Osteoblast (primary cell): ENCODE data around the gene LGALS12. TPM values are rescaled to one million over a fixed set of nuclear protein-coding genes. Genes with fewer than 3 reads are reported as not detected.

ENCODE experiments used
- DNase-seq: peaks from one replicate; pipeline ENCODE4 v3.0.0; 2011; ENCODE audit warnings: low spot score, mixed read lengths; ENCODE audit not compliant: insufficient read length; ENCODE audit errors: missing footprints
- H2AFZ ChIP-seq: 2 replicates; pipeline ENCODE4 v1.6.0; 2011; ENCODE audit warnings: mild to moderate bottlenecking, low read length
- H3K27ac ChIP-seq: 2 replicates; pipeline ENCODE4 v1.5.1; 2011; ENCODE audit warnings: mild to moderate bottlenecking, low read depth, low read length, moderate library complexity
- H3K27me3 ChIP-seq: 2 replicates; pipeline ENCODE4 v1.6.0; 2012; ENCODE audit warnings: mild to moderate bottlenecking, control low read depth, inconsistent platforms, low read length, moderate library complexity; ENCODE audit not compliant: insufficient read depth
- H3K36me3 ChIP-seq: 2 replicates; pipeline ENCODE4 v1.5.1; 2011; ENCODE audit warnings: mild to moderate bottlenecking, low read length, control low read depth, moderate library complexity; ENCODE audit not compliant: insufficient read depth
- H3K4me1 ChIP-seq: 2 replicates; pipeline ENCODE4 v1.5.1; 2011; ENCODE audit warnings: mild to moderate bottlenecking, low read length, control low read depth, moderate library complexity; ENCODE audit not compliant: insufficient read depth
- H3K4me2 ChIP-seq: 2 replicates; pipeline ENCODE4 v1.6.0; 2011; ENCODE audit warnings: mild to moderate bottlenecking, low read length; ENCODE audit not compliant: insufficient read depth
- H3K4me3 ChIP-seq: fragments of 200-600 bp; sonication (generic); 3 replicates; pipeline ENCODE4 v1.5.1; 2012; ENCODE audit warnings: mild to moderate bottlenecking, low read length, inconsistent platforms; ENCODE audit not compliant: insufficient read depth
- H3K79me2 ChIP-seq: 2 replicates; pipeline ENCODE4 v1.6.0; 2012; ENCODE audit warnings: mild to moderate bottlenecking, low read length, control low read depth, inconsistent platforms; ENCODE audit not compliant: insufficient read depth
- H3K9me3 ChIP-seq: 2 replicates; pipeline ENCODE4 v1.5.1; 2011; ENCODE audit warnings: low read depth, low read length, control low read depth
- H4K20me1 ChIP-seq: 2 replicates; pipeline ENCODE4 v1.6.0; 2012; ENCODE audit warnings: mild to moderate bottlenecking, low read length, control low read depth; ENCODE audit not compliant: insufficient read depth
- CTCF ChIP-seq: IDR thresholded peaks from 2 replicates; pipeline ENCODE4 v1.5.1; 2011; ENCODE audit warnings: mild to moderate bottlenecking, low read depth, low read length, moderate library complexity; ENCODE audit errors: extremely low read depth
- total RNA-seq: library from RNA; depleted of rRNA; stranded (reverse); fragments of >200 nt; gene quantifications from 2 replicates; pipeline ENCODE4 v1.2.3, GENCODE V29; 2012

The LGALS12 gene
- total RNA-seq, 1 donor = under 0.01 TPM

GRCh38 chr11:63518548-63518947 is 12.7 kb downstream of the LGALS12 start:
- Histone ChIP-seq H3K27me3 (no peaks in the 10 kb centered on the region), H2AFZ (no peak overlapping the region), H3K79me2 (no peaks in the 10 kb centered on the region), H3K27ac (no peak overlapping the region), H3K4me1 (no peaks in the 10 kb centered on the region), H3K4me3 (no peak overlapping the region), H4K20me1 (no peaks in the 10 kb centered on the region), H3K36me3 (no peaks in the 10 kb centered on the region), H3K4me2 (no peak overlapping the region), H3K9me3 (no peaks in the 10 kb centered on the region)
- TF ChIP-seq CTCF = no peak
- DNase-seq = no peak

- H3K79me2 ChIP-seq = no peaks in the 10 kb centered on the region
- H4K20me1 ChIP-seq = no peaks in the 10 kb centered on the region
- H3K4me3 ChIP-seq = no peak overlapping the region
- H3K27me3 ChIP-seq = no peaks in the 10 kb centered on the region
- H3K4me1 ChIP-seq = no peaks in the 10 kb centered on the region
- no peak for DNase-seq
- H2AFZ ChIP-seq = peak overlapping the region; percentile 6
- no peaks in the 10 kb centered on the region for H3K36me3 ChIP-seq
- no peak overlapping the region for H3K27ac ChIP-seq
- TF ChIP-seq CTCF = no peak
- no peak overlapping the region for H3K4me2 ChIP-seq
- H3K9me3 ChIP-seq = no peaks in the 10 kb centered on the region
Observed at GRCh38 chr11:63520606-63521170, 14.8 kb downstream of the LGALS12 start.

GRCh38 chr11:63521896-63522295 is 16.0 kb downstream of the LGALS12 start:
- no peaks in the 10 kb centered on the region for H4K20me1 ChIP-seq
- no peak overlapping the region for H3K4me2 ChIP-seq
- no peak for TF ChIP-seq CTCF
- no peaks in the 10 kb centered on the region for H3K36me3 ChIP-seq
- no peaks in the 10 kb centered on the region for H3K4me1 ChIP-seq
- no peak overlapping the region for H3K4me3 ChIP-seq
- H3K27ac ChIP-seq = no peak overlapping the region
- no peaks in the 10 kb centered on the region for H3K9me3 ChIP-seq
- no peak overlapping the region for H2AFZ ChIP-seq
- H3K79me2 ChIP-seq = no peaks in the 10 kb centered on the region
- no peak for DNase-seq
- no peaks in the 10 kb centered on the region for H3K27me3 ChIP-seq

GRCh38 chr11:63523151-63523550 is 17.3 kb downstream of the LGALS12 start:
- DNase-seq = no peak
- Histone ChIP-seq H3K4me1 (no peaks in the 10 kb centered on the region), H3K79me2 (no peaks in the 10 kb centered on the region)

More at GRCh38 chr11:63523151-63523550, 17.3 kb downstream of the LGALS12 start:
- Histone ChIP-seq H2AFZ (no peak overlapping the region), H3K9me3 (no peaks in the 10 kb centered on the region), H3K4me2 (no peak overlapping the region), H4K20me1 (no peaks in the 10 kb centered on the region), H3K27ac (no peak overlapping the region), H3K27me3 (no peaks in the 10 kb centered on the region), H3K4me3 (no peak overlapping the region), H3K36me3 (no peaks in the 10 kb centered on the region)
- no peak for TF ChIP-seq CTCF
